Measurements from ENCODE around the gene DUSP16. TPM values are rescaled to one million over a fixed set of nuclear protein-coding genes. Genes with fewer than 3 reads are reported as not detected.

Gene DUSP16
- total RNA-seq, 1 experiment from 2014 or later: 4.4 TPM

DNA sequence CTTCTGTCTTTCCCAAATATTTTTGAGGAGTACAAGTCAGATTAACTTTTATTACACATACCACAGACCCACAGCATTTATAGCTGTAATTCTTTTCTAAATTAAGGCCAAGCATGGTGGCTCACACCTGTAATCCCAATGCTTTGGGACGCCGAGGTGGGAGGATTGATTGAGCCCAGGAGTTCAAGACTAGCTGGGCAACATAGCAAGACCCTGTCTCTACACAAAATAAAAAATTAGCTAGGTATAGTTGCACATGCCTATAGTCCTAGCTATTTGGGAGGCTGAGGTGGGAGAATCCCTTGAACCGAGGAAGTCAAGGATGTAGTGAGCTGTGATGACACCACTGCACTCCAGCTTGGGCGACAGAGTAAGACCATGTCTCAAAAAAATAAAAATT, 7.0 kb downstream of the DUSP16 start:
- no peaks in the 10 kb centered on the region for H3K36me3 ChIP-seq (ENCODE audit: low read depth, low read length)
- H3K4me2 ChIP-seq (ENCODE audit: low read length): no peak overlapping the region
- ATAC-seq (no peak), DNase-seq (no peak)
- BruUV-seq (replicated peaks): no TSS peak
- TF ChIP-seq, protein P1, sequence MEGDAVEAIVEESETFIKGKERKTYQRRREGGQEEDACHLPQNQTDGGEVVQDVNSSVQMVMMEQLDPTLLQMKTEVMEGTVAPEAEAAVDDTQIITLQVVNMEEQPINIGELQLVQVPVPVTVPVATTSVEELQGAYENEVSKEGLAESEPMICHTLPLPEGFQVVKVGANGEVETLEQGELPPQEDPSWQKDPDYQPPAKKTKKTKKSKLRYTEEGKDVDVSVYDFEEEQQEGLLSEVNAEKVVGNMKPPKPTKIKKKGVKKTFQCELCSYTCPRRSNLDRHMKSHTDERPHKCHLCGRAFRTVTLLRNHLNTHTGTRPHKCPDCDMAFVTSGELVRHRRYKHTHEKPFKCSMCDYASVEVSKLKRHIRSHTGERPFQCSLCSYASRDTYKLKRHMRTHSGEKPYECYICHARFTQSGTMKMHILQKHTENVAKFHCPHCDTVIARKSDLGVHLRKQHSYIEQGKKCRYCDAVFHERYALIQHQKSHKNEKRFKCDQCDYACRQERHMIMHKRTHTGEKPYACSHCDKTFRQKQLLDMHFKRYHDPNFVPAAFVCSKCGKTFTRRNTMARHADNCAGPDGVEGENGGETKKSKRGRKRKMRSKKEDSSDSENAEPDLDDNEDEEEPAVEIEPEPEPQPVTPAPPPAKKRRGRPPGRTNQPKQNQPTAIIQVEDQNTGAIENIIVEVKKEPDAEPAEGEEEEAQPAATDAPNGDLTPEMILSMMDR (conservative IDR thresholded peaks at IDR 0.05; ENCODE audit: low read depth, low read length): no peak
- TF ChIP-seq EZH2phosphoT487 (IDR thresholded peaks at IDR 0.05; ENCODE audit: borderline replicate concordance, low read length) (no peak), EZH2 (IDR thresholded peaks at IDR 0.05; ENCODE audit: low read length, unreplicated experiment) (no peak)
- no peaks in the 10 kb centered on the region for H3K27me3 ChIP-seq (ENCODE audit: low read length)
- no peaks in the 10 kb centered on the region for H4K20me1 ChIP-seq (ENCODE audit: low read length)
- peaks cover 40% of the 10 kb centered on the region for H3K79me2 ChIP-seq (ENCODE audit: low read length)
- intact Hi-C loops (cut with micrococcal nuclease): no loop called here
- H3K9ac ChIP-seq (ENCODE audit: low read length): no peak overlapping the region
- peaks cover 12% of the 10 kb centered on the region; the same call in 1 of the 2 replicates for H3K4me1 ChIP-seq (ENCODE audit: insufficient read depth, low read length)
- no peak overlapping the region for H3K27ac ChIP-seq (ENCODE audit: low read length)
- H2AFZ ChIP-seq (ENCODE audit: low read length): no peak overlapping the region
- CTCF ChIA-PET: no interaction called here
- POLR2A ChIA-PET (ENCODE audit: unreplicated experiment): no interaction called here
- H3F3A ChIP-seq (ENCODE audit: low read length, unreplicated experiment): no peaks in the 10 kb centered on the region
- H3K4me3 ChIP-seq (ENCODE audit: low read length): no peak overlapping the region
- no peaks in the 10 kb centered on the region for H3K9me2 ChIP-seq (replicated peaks; ENCODE audit: low read length)
- H3K9me3 ChIP-seq (ENCODE audit: low read length): no peaks in the 10 kb centered on the region

DNA sequence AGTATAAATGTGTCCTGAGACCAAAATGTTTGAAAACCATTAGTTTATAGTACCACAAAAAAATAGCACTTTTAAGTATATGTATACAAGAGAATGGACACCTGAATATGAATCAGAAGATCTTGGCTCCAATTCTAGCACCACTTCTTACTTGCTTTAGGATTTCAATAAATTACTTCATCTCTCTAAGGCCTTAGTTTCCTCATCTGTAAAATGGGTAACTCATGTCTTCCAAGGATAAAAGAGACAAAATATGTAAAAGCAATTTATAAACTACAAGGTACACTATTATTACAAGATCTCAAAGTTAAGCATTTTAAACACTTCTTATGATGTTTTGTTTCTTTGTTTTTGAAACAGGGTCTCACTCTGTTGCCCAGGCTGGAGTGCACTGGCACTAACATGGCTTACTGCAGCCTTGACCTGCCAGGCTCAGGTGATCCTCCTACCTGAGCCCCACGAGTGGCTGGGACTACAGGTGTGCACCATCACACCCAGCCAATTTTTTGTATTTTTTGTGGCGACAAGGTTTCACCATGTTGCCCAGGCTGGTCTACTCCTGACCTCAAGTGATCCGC, 9.4 kb downstream of the DUSP16 start:
- Histone ChIP-seq H3K4me2 (ENCODE audit: low read length) (no peak overlapping the region), H3K4me1 (ENCODE audit: insufficient read depth, low read length) (no peaks in the 10 kb centered on the region), H3K27ac (ENCODE audit: low read length) (no peak overlapping the region), H2AFZ (ENCODE audit: low read length) (no peak overlapping the region), H3K9ac (ENCODE audit: low read length) (no peak overlapping the region), H3K79me2 (ENCODE audit: low read length) (peaks cover 17% of the 10 kb centered on the region), H3K9me3 (ENCODE audit: low read length) (no peaks in the 10 kb centered on the region), H3K27me3 (ENCODE audit: low read length) (no peaks in the 10 kb centered on the region), H3K9me2 (replicated peaks; ENCODE audit: low read length) (no peaks in the 10 kb centered on the region), H3K36me3 (ENCODE audit: low read depth, low read length) (no peaks in the 10 kb centered on the region), H3F3A (ENCODE audit: low read length, unreplicated experiment) (no peaks in the 10 kb centered on the region), H4K20me1 (ENCODE audit: low read length) (no peaks in the 10 kb centered on the region), H3K4me3 (ENCODE audit: low read length) (no peak overlapping the region)
- POLR2A ChIA-PET (ENCODE audit: unreplicated experiment): no interaction called here
- BruUV-seq (replicated peaks): no TSS peak
- ATAC-seq (no peak), DNase-seq (no peak)
- TF ChIP-seq, protein P1 (conservative IDR thresholded peaks at IDR 0.05; ENCODE audit: low read depth, low read length): no peak
- TF ChIP-seq EZH2phosphoT487 (IDR thresholded peaks at IDR 0.05; ENCODE audit: borderline replicate concordance, low read length) (no peak), EZH2 (IDR thresholded peaks at IDR 0.05; ENCODE audit: low read length, unreplicated experiment) (no peak)
- intact Hi-C loops (cut with micrococcal nuclease): no loop called here
- CTCF ChIA-PET: no interaction called here

DNA sequence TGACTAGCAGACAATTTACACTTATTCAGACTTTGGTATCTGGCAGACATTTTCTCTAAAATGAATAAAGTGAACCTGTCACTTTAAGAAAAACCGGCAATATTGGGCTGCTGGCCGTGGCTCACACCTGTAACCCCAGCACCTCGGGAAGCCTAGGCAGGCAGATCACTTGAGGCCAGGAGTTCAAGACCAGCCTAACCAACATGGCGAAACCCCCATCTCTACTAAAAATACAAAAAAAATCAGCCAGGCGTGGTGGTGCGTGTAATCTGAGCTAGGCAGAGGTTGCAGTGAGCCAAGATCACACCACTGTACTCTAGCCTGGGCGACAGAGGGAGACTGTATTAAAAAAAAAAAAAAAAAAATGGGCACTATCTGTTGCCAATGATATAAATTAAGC, 11.5 kb downstream of the DUSP16 start:
- H3F3A ChIP-seq (ENCODE audit: low read length, unreplicated experiment): no peaks in the 10 kb centered on the region
- H3K27ac ChIP-seq (ENCODE audit: low read length): no peak overlapping the region
- H3K36me3 ChIP-seq (ENCODE audit: low read depth, low read length): no peaks in the 10 kb centered on the region
- H3K27me3 ChIP-seq (ENCODE audit: low read length): no peaks in the 10 kb centered on the region
- CTCF ChIA-PET: no interaction called here
- H3K9me2 ChIP-seq (replicated peaks; ENCODE audit: low read length): no peaks in the 10 kb centered on the region
- intact Hi-C loops (cut with micrococcal nuclease): no loop called here
- no peak overlapping the region for H3K4me2 ChIP-seq (ENCODE audit: low read length)
- H3K9me3 ChIP-seq (ENCODE audit: low read length): no peaks in the 10 kb centered on the region
- no peak overlapping the region for H3K9ac ChIP-seq (ENCODE audit: low read length)
- H2AFZ ChIP-seq (ENCODE audit: low read length): no peak overlapping the region
- H3K4me3 ChIP-seq (ENCODE audit: low read length): no peak overlapping the region
- DNase-seq (no peak), ATAC-seq (no peak)
- 0 out of 2 replicates have a peak, but pooled peaks cover 3% of the 10 kb centered on the region for H3K79me2 ChIP-seq (ENCODE audit: low read length)
- H3K4me1 ChIP-seq (ENCODE audit: insufficient read depth, low read length): peaks cover 9% of the 10 kb centered on the region
- H4K20me1 ChIP-seq (ENCODE audit: low read length): no peaks in the 10 kb centered on the region
- POLR2A ChIA-PET (ENCODE audit: unreplicated experiment): no interaction called here
- TF ChIP-seq EZH2phosphoT487 (IDR thresholded peaks at IDR 0.05; ENCODE audit: borderline replicate concordance, low read length) (no peak), EZH2 (IDR thresholded peaks at IDR 0.05; ENCODE audit: low read length, unreplicated experiment) (no peak)
- TF ChIP-seq, protein P1 (conservative IDR thresholded peaks at IDR 0.05; ENCODE audit: low read depth, low read length): no peak
- no TSS peak for BruUV-seq (replicated peaks)

All from PC-3 (cell line).